Measurements from ENCODE around the gene NR5A1. TPM values are rescaled to one million over a fixed set of nuclear protein-coding genes. Genes with fewer than 3 reads are reported as not detected.

NR5A1 gene
- total RNA-seq, 2 donors from 2014 or later: 0.82 TPM; not detected in 1

DNA sequence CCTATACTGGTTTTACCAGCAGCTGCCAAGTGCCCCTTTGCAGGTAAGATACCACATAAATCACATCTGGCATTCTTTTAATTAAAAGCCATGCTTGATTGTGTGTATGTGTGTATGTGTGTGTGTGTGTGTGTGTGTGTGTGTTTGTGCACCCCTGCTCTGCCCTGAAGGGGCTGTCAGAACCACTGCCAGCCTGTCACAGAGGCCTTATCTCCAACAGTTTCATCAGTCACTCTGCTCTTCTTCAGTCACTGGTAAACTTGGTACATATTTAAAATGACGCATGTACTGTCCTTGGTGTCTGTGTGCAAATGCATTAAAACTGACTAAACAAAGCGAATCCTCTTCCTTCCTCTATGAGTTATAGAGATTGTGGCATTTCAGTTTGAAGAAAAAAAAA, 19.0 kb upstream of the NR5A1 start:
- TF ChIP-seq, protein P1, sequence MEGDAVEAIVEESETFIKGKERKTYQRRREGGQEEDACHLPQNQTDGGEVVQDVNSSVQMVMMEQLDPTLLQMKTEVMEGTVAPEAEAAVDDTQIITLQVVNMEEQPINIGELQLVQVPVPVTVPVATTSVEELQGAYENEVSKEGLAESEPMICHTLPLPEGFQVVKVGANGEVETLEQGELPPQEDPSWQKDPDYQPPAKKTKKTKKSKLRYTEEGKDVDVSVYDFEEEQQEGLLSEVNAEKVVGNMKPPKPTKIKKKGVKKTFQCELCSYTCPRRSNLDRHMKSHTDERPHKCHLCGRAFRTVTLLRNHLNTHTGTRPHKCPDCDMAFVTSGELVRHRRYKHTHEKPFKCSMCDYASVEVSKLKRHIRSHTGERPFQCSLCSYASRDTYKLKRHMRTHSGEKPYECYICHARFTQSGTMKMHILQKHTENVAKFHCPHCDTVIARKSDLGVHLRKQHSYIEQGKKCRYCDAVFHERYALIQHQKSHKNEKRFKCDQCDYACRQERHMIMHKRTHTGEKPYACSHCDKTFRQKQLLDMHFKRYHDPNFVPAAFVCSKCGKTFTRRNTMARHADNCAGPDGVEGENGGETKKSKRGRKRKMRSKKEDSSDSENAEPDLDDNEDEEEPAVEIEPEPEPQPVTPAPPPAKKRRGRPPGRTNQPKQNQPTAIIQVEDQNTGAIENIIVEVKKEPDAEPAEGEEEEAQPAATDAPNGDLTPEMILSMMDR (IDR thresholded peaks at IDR 0.05): no peak
- Histone ChIP-seq H3K27ac (no peak overlapping the region), H3K9me3 (no peaks in the 10 kb centered on the region), H3K4me3 (no peak overlapping the region), H3K9ac (ENCODE audit: low read depth in 2 of 2, low read length in 2 of 2) (no peak overlapping the region), H3K4me1 (no peaks in the 10 kb centered on the region), H3K36me3 (no peaks in the 10 kb centered on the region), H3K27me3 (no peaks in the 10 kb centered on the region)
- intact Hi-C loops (cut with DNase I): no loop called here
- DNase-seq: no peak

DNA sequence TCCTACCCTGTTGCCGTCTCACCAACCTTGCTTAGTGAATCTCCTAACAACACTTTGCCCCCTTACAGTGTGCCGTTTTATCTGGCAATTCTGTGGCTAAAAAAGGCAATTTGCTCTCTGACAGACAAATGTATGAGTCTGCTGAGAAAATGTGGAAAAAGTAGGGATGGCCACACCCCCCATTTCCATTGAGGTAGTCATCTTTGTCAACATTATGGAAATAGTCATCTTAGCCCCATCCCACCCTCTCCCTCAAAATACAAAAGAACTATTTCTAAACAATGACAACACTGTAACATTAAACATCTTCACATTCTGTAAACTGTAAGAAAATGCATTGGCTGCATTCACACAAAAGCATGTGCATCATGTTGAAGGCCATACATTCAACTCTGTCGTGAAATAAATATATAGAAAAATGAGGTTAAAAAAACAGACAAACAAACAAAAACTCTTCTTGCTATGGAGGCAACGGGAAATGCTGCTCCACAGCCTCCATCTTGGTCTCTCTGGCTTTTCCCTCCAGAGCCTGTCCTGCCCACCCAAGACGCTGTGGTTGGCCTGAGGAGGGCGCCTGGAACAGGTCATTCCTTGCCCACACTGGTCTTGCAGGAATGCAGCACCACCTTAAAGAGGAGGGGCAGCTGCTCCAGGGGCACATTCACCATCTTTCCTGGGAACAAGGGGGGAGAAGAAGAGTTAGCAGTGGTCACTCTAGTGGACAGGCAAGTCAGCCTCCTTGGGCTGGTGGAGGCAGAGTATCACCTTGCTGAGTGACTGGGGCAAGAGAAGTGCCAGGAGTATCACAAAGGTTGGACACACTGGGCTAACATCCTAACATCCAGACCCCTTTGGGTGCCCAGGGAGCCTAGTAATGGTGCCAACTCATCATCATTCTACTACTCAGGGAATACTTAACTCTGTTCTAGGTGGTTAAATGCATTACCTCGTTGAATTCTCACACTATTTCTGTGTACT, 15.2 kb upstream of the NR5A1 start:
- no peaks in the 10 kb centered on the region for H3K36me3 ChIP-seq
- TF ChIP-seq, protein P1 (IDR thresholded peaks at IDR 0.05): no peak

DNA sequence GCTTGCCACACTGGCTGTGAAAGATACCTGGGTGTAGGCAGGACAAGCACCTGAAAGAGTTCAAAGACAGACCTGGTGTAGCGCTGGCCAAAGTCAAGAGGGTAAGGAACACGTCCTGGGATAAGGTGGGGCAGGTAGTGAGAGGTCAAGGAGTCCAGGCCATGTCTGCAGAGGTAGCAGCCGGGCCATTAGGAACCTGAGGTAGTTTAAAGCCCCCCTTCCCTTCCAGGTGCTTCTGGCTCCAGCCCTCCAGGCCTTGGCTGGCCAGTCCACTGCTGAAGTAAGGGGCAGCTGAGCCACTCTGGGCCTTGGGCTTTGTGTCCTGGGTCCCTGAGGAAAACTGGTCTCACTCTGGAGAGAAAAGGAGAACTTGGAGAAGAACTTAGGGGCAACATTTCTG, 13.9 kb upstream of the NR5A1 start:
- H3K9ac ChIP-seq (ENCODE audit: low read depth in 2 of 2, low read length in 2 of 2): no peak overlapping the region
- no peaks in the 10 kb centered on the region for H3K4me1 ChIP-seq
- no peak overlapping the region for H3K4me3 ChIP-seq
- TF ChIP-seq, protein P1 (IDR thresholded peaks at IDR 0.05): no peak
- H3K27me3 ChIP-seq: no peaks in the 10 kb centered on the region
- DNase-seq: no peak
- H3K27ac ChIP-seq: no peak overlapping the region
- no peaks in the 10 kb centered on the region for H3K9me3 ChIP-seq
- intact Hi-C loops (cut with DNase I): no loop called here
- H3K36me3 ChIP-seq: no peaks in the 10 kb centered on the region

More for the DNA sequence above, 15.2 kb upstream of the NR5A1 start:
- no peak overlapping the region for H3K4me3 ChIP-seq
- H3K4me1 ChIP-seq: no peaks in the 10 kb centered on the region
- H3K27ac ChIP-seq: no peak overlapping the region
- no peaks in the 10 kb centered on the region for H3K9me3 ChIP-seq
- DNase-seq: no peak
- no peak overlapping the region for H3K9ac ChIP-seq (ENCODE audit: low read depth in 2 of 2, low read length in 2 of 2)
- intact Hi-C loops (cut with DNase I): no loop called here
- no peaks in the 10 kb centered on the region for H3K27me3 ChIP-seq

DNA sequence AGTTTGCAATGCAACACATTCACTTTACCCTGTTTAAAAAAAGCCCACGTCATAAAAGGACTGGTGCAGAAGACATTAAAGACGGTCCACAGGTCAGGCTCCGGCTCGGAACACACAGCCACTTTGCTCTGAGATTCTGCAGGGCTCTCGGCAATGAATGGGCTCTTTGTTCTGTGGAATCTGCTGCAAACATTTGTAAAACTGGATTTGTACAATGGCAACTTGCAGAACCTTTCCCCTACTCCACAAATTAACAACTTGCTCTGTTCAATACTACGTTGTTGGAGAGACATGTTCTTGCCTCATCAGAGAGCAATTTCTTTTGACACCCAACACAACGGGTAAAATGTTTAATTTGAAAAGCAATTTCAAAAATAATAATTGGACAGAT, 13.0 kb upstream of the NR5A1 start:
- no peak overlapping the region for H3K4me3 ChIP-seq
- H3K9me3 ChIP-seq: no peaks in the 10 kb centered on the region
- intact Hi-C loops (cut with DNase I): no loop called here
- H3K27ac ChIP-seq: no peak overlapping the region
- TF ChIP-seq, protein P1 (IDR thresholded peaks at IDR 0.05): no peak
- H3K27me3 ChIP-seq: no peaks in the 10 kb centered on the region
- H3K36me3 ChIP-seq: no peaks in the 10 kb centered on the region
- no peak for DNase-seq
- H3K9ac ChIP-seq (ENCODE audit: low read depth in 2 of 2, low read length in 2 of 2): no peak overlapping the region
- no peaks in the 10 kb centered on the region for H3K4me1 ChIP-seq

DNA sequence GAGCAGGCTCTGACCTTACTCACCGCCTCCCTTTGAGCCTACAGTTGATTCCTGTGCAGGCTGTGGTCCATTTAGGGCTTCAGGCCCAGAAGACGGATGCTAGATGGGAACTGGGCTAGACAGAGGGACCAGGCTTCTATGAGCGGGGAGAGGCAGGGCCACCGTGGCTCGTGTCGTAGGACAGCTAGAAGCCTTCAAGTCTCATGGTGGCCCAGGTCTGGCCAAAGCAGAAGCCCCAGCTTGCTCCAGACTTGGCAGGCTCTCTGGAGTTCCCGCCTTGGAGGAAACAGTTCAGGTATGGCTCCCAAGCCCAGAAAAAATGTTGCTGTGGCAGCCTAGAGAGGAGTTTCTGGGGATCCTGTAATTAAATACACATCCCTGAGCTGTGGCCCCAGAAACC, 10.9 kb upstream of the NR5A1 start:
- no peak overlapping the region for H3K4me3 ChIP-seq
- H3K27me3 ChIP-seq: no peaks in the 10 kb centered on the region
- DNase-seq: no peak
- H3K27ac ChIP-seq: no peak overlapping the region
- TF ChIP-seq, protein P1 (IDR thresholded peaks at IDR 0.05): no peak
- H3K9ac ChIP-seq (ENCODE audit: low read depth in 2 of 2, low read length in 2 of 2): no peak overlapping the region
- H3K9me3 ChIP-seq: no peaks in the 10 kb centered on the region
- no peaks in the 10 kb centered on the region for H3K4me1 ChIP-seq
- H3K36me3 ChIP-seq: no peaks in the 10 kb centered on the region
- intact Hi-C loops (cut with DNase I): no loop called here

Measured in colonic mucosa (tissue), 4 donors.